HepG2 (cell line): ENCODE results near the gene DSCAM. TPM values are rescaled to one million over a fixed set of nuclear protein-coding genes. Genes with fewer than 3 reads are reported as not detected.

ENCODE experiments used
- ATAC-seq: fragments of 200-7000 bp; cut with Tn5 transposase; 3 replicates; pipeline ENCODE4 v1.9.1; 2020; ENCODE audit warnings: mild to moderate bottlenecking, moderate library complexity
- BruUV-seq: library from RNA; stranded (reverse); fragments of 400-500 nt; replicated peaks from 2 replicates; lab custom pipeline; 2021; lab: Mats Ljungman, UMichigan
- CTCF ChIA-PET: fragments of 300-600 bp; formaldehyde crosslinking; extraction: SDS; loops from one replicate; lab custom pipeline; 2021; ENCODE audit warnings: low total read pairs, inconsistent platforms, low intra/inter-chr PET ratio; lab: Yijun Ruan, JAX
- POLR2A ChIA-PET: fragments of 350-600 bp; sonication (Branson Sonifier 250); formaldehyde crosslinking; loops from one replicate; lab custom pipeline; 2020; ENCODE audit warnings: antibody characterized with exemption, inconsistent platforms; lab: Yijun Ruan, JAX
- DNase-seq: peaks from one replicate; pipeline ENCODE4 v3.0.0-alpha.2; 2015; ENCODE audit warnings: low spot score
- FAIRE-seq: peaks from 3 replicates; lab custom pipeline; 2011; peaks lifted over from hg19 to GRCh38; lab: Jason Lieb, UNC
- H2AFZ ChIP-seq: one replicate; pipeline ENCODE4 v1.6.1; 2011; ENCODE audit warnings: low read length, inconsistent platforms
- H3K27ac ChIP-seq: fragments of 300-600 bp; 3 replicates; pipeline ENCODE4 v1.8.0; 2011; ENCODE audit warnings: mixed run types, mild to moderate bottlenecking, mixed read lengths, low read length, inconsistent platforms; ENCODE audit not compliant: insufficient read depth; ENCODE audit errors: extremely low read length
- H3K27me3 ChIP-seq, 2 experiments: fragments of 200-600 bp in 1 of 2; 2 replicates in 1 of 2; 3 replicates in 1 of 2; pipeline versions ENCODE4 v1.6.0 to v1.8.0; 2011; ENCODE audit warnings: low read length in 2 of 2, mild to moderate bottlenecking in 2 of 2, moderate library complexity in 2 of 2, inconsistent platforms in 1 of 2; ENCODE audit not compliant: insufficient read depth in 2 of 2, control insufficient read depth in 1 of 2
- H3K36me3 ChIP-seq, 2 experiments: fragments of 200-600 bp in 1 of 2; replicated peaks in 1 of 2; 2 replicates in 1 of 2; 3 replicates in 1 of 2; pipeline versions ENCODE4 v1.5.1 to v1.8.0; 2011; ENCODE audit warnings: low read length in 2 of 2, inconsistent platforms in 1 of 2; ENCODE audit not compliant: insufficient read depth in 2 of 2, control insufficient read depth in 1 of 2
- H3K4me1 ChIP-seq: 2 replicates; pipeline ENCODE4 v1.5.1; 2012; ENCODE audit warnings: low read length, inconsistent platforms; ENCODE audit not compliant: insufficient read depth
- H3K4me2 ChIP-seq: 2 replicates; pipeline ENCODE4 v1.6.0; 2011; ENCODE audit warnings: low read depth, low read length, inconsistent platforms
- H3K4me3 ChIP-seq, 3 experiments: fragments of 200-600 bp in 1 of 3; sonication (generic), shearing (Covaris generic) in 1 of 3; replicated peaks in 1 of 3; 2 replicates each; pipeline ENCODE4 v1.5.1; 2011 to 2016; ENCODE audit warnings: low read length in 3 of 3, inconsistent platforms in 2 of 3, low read depth in 2 of 3, mild to moderate bottlenecking in 2 of 3, control low read depth in 1 of 3, mixed read lengths in 1 of 3; ENCODE audit not compliant: insufficient read depth in 1 of 3
- H3K79me2 ChIP-seq: one replicate; pipeline ENCODE4 v1.6.1; 2011; ENCODE audit warnings: low read length, inconsistent platforms; ENCODE audit not compliant: insufficient read depth
- H3K9ac ChIP-seq: 2 replicates; pipeline ENCODE4 v1.6.0; 2011; ENCODE audit warnings: mild to moderate bottlenecking, low read depth, low read length, inconsistent platforms; ENCODE audit not compliant: insufficient read depth
- H3K9me3 ChIP-seq: 2 replicates; pipeline ENCODE4 v1.5.1; 2012; ENCODE audit warnings: mild to moderate bottlenecking, low read length
- H4K20me1 ChIP-seq: 2 replicates; pipeline ENCODE4 v1.6.0; 2011; ENCODE audit warnings: inconsistent platforms, mild to moderate bottlenecking, low read length, moderate library complexity; ENCODE audit not compliant: insufficient read depth
- CHCHD3 ChIP-seq: sonication (generic); formaldehyde crosslinking; IDR thresholded peaks from 2 replicates; pipeline ENCODE4 v1.8.0; 2022; ENCODE audit warnings: mild to moderate bottlenecking, missing genetic modification reagents, moderate library complexity
- EEA1 ChIP-seq: sonication (generic); formaldehyde crosslinking; IDR thresholded peaks from 2 replicates; pipeline ENCODE4 v1.5.1; 2020; ENCODE audit warnings: mild to moderate bottlenecking, missing genetic modification reagents, borderline replicate concordance
- MTF1 ChIP-seq: sonication (generic); formaldehyde crosslinking; IDR thresholded peaks from 2 replicates; pipeline ENCODE4 v1.5.0; 2020; ENCODE audit warnings: missing genetic modification reagents
- PHB2 ChIP-seq: fragments of 450-650 bp; IDR thresholded peaks from 2 replicates; pipeline ENCODE4 v1.6.1; 2018; ENCODE audit not compliant: partially characterized antibody
- POLR2AphosphoS2 ChIP-seq: IDR thresholded peaks from 2 replicates; pipeline ENCODE4 v1.6.1; 2011; ENCODE audit warnings: low read depth, low read length, improper control_type of control experiment
- ZMYM3 ChIP-seq: sonication (generic); formaldehyde crosslinking; IDR thresholded peaks from 2 replicates; pipeline ENCODE4 v1.5.1; 2020; ENCODE audit warnings: mild to moderate bottlenecking, missing genetic modification reagents
- ZNF816 ChIP-seq: sonication (generic); formaldehyde crosslinking; IDR thresholded peaks from 2 replicates; pipeline ENCODE4 v1.8.0; 2022; ENCODE audit warnings: missing genetic modification reagents, mild to moderate bottlenecking, borderline replicate concordance
- WGBS: methylation state at CpG from one replicate; pipeline ENCODE4 v1.1.6; 2017; ENCODE audit warnings: low lambda C conversion rate; 5-methylcytosine and 5-hydroxymethylcytosine counted together
- in situ Hi-C: cut with HindIII; loops from 2 replicates; pipeline ENCODE4 v1.10.0; 2017; ENCODE audit warnings: low pct_unique_long_range_greater_than_20kb; ENCODE audit not compliant: extremely low pct_ligation_motif_present
- intact Hi-C: fragments of 100-400 bp; cut with micrococcal nuclease; formaldehyde crosslinking; loops from one replicate; pipeline ENCODE4 v1.10.0; 2022; ENCODE audit not compliant: unreplicated experiment
- polyA plus RNA-seq, 8 experiments: library from polyadenylated mRNA; depleted of rRNA in 3 of 8; stranded (reverse) in 7 of 8; unstranded in 1 of 8; fragments of >200 nt; fragmentation: Illumina TruSeq in 4 of 8; extraction: Trizol in 4 of 8; gene quantifications; 2 replicates each; pipeline versions ENCODE4 v1.2.1 to v1.2.3, GENCODE V29; 2011 to 2016; ENCODE audit warnings: low read depth in 4 of 8, missing spikeins in 1 of 8, mixed read lengths in 1 of 8; ENCODE audit not compliant: insufficient read depth in 1 of 8
- total RNA-seq, 5 experiments: library from RNA; depleted of rRNA; stranded (reverse); fragments of >200 nt; fragmentation: Illumina TruSeq; extraction: Trizol; gene quantifications; 2 replicates each; pipeline ENCODE4 v1.2.3, GENCODE V29; 2016; ENCODE audit warnings: low read depth in 1 of 5
- TF ChIP-seq, protein P1 (sequence below): IDR thresholded peaks from 2 replicates; pipeline ENCODE4 v1.6.1; 2016; ENCODE audit warnings: missing compliant biosample characterization, missing genetic modification reagents, borderline replicate concordance
- TF ChIP-seq, protein P2 (sequence below): sonication (generic); formaldehyde crosslinking; IDR thresholded peaks from 2 replicates; pipeline ENCODE4 v1.5.1; 2020; ENCODE audit warnings: mild to moderate bottlenecking, missing genetic modification reagents, moderate library complexity
- TF ChIP-seq, protein P3 (sequence below): fragments of 450-650 bp; IDR thresholded peaks from 2 replicates; pipeline ENCODE4 v1.6.1; 2017; ENCODE audit warnings: mild to moderate bottlenecking
- TF ChIP-seq, protein P4 (sequence below): sonication (generic); formaldehyde crosslinking; IDR thresholded peaks from 2 replicates; pipeline ENCODE4 v1.5.0; 2020; ENCODE audit warnings: mild to moderate bottlenecking, missing genetic modification reagents, moderate library complexity
- TF ChIP-seq, protein P5 (sequence below): conservative IDR thresholded peaks from 2 replicates; pipeline ENCODE4 v1.6.1; 2018; ENCODE audit warnings: missing genetic modification reagents

Gene DSCAM
- total and polyA plus RNA-seq, 2 of the 13 experiments (the other 11 are each of a cell fraction or from before 2014, with no cell fraction given) = not detected

DNA sequence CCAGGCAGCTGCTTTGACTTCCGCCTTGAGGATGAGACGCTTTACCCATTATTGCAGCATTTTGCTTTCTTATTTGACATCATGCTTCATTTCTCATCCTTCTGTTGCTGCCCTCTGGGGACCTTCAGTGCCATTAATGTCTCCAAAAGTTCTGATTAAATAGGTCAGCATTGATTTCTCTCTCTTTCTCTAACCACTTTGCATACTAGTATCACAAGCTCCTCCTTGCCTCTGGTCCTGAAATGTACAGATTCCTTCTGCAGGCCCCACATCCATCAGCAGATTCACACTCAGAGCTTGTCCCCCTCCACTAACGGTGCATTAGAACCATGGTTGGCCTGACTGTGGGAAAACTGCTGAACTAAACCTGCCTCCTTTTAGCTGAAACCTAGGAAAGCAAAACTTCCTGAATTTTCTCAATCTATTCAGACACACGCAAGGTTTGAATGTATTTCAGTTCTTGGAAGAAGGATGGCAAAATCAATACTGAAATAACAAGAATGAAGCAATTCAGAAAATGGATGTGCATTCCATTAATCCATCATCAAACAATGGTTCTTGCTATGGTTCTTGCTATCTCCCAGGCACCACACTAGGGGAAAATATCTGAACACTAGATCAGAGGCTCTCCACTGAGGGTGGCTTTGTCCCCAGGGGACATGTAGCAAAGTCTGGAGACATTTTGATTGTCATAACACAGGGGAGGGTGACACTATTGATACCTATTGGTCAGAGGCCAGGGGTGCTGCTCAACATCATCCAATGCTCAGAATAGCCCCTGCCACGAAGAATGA is 825.2 kb downstream of the DSCAM start:
- POLR2A ChIA-PET = no interaction called here
- FAIRE-seq = no peak
- TF ChIP-seq POLR2AphosphoS2 (no peak), CHCHD3 (CRISPR knock-in tag) (no peak), ZMYM3 (CRISPR knock-in tag) (no peak), EEA1 (CRISPR knock-in tag) (no peak), PHB2 (no peak), ZNF816 (CRISPR knock-in tag) (no peak), MTF1 (CRISPR knock-in tag) (no peak)
- TF ChIP-seq, protein P1, sequence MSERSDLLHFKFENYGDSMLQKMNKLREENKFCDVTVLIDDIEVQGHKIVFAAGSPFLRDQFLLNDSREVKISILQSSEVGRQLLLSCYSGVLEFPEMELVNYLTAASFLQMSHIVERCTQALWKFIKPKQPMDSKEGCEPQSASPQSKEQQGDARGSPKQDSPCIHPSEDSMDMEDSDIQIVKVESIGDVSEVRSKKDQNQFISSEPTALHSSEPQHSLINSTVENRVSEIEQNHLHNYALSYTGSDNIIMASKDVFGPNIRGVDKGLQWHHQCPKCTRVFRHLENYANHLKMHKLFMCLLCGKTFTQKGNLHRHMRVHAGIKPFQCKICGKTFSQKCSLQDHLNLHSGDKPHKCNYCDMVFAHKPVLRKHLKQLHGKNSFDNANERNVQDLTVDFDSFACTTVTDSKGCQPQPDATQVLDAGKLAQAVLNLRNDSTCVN (CRISPR knock-in tag) = no peak
- TF ChIP-seq, protein P2, sequence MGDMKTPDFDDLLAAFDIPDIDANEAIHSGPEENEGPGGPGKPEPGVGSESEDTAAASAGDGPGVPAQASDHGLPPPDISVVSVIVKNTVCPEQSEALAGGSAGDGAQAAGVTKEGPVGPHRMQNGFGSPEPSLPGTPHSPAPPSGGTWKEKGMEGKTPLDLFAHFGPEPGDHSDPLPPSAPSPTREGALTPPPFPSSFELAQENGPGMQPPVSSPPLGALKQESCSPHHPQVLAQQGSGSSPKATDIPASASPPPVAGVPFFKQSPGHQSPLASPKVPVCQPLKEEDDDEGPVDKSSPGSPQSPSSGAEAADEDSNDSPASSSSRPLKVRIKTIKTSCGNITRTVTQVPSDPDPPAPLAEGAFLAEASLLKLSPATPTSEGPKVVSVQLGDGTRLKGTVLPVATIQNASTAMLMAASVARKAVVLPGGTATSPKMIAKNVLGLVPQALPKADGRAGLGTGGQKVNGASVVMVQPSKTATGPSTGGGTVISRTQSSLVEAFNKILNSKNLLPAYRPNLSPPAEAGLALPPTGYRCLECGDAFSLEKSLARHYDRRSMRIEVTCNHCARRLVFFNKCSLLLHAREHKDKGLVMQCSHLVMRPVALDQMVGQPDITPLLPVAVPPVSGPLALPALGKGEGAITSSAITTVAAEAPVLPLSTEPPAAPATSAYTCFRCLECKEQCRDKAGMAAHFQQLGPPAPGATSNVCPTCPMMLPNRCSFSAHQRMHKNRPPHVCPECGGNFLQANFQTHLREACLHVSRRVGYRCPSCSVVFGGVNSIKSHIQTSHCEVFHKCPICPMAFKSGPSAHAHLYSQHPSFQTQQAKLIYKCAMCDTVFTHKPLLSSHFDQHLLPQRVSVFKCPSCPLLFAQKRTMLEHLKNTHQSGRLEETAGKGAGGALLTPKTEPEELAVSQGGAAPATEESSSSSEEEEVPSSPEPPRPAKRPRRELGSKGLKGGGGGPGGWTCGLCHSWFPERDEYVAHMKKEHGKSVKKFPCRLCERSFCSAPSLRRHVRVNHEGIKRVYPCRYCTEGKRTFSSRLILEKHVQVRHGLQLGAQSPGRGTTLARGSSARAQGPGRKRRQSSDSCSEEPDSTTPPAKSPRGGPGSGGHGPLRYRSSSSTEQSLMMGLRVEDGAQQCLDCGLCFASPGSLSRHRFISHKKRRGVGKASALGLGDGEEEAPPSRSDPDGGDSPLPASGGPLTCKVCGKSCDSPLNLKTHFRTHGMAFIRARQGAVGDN (CRISPR knock-in tag) = no peak
- TF ChIP-seq, protein P3, sequence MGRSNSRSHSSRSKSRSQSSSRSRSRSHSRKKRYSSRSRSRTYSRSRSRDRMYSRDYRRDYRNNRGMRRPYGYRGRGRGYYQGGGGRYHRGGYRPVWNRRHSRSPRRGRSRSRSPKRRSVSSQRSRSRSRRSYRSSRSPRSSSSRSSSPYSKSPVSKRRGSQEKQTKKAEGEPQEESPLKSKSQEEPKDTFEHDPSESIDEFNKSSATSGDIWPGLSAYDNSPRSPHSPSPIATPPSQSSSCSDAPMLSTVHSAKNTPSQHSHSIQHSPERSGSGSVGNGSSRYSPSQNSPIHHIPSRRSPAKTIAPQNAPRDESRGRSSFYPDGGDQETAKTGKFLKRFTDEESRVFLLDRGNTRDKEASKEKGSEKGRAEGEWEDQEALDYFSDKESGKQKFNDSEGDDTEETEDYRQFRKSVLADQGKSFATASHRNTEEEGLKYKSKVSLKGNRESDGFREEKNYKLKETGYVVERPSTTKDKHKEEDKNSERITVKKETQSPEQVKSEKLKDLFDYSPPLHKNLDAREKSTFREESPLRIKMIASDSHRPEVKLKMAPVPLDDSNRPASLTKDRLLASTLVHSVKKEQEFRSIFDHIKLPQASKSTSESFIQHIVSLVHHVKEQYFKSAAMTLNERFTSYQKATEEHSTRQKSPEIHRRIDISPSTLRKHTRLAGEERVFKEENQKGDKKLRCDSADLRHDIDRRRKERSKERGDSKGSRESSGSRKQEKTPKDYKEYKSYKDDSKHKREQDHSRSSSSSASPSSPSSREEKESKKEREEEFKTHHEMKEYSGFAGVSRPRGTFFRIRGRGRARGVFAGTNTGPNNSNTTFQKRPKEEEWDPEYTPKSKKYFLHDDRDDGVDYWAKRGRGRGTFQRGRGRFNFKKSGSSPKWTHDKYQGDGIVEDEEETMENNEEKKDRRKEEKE = no peak
- TF ChIP-seq, protein P4, sequence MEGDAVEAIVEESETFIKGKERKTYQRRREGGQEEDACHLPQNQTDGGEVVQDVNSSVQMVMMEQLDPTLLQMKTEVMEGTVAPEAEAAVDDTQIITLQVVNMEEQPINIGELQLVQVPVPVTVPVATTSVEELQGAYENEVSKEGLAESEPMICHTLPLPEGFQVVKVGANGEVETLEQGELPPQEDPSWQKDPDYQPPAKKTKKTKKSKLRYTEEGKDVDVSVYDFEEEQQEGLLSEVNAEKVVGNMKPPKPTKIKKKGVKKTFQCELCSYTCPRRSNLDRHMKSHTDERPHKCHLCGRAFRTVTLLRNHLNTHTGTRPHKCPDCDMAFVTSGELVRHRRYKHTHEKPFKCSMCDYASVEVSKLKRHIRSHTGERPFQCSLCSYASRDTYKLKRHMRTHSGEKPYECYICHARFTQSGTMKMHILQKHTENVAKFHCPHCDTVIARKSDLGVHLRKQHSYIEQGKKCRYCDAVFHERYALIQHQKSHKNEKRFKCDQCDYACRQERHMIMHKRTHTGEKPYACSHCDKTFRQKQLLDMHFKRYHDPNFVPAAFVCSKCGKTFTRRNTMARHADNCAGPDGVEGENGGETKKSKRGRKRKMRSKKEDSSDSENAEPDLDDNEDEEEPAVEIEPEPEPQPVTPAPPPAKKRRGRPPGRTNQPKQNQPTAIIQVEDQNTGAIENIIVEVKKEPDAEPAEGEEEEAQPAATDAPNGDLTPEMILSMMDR (CRISPR knock-in tag) = no peak
- TF ChIP-seq, protein P5, sequence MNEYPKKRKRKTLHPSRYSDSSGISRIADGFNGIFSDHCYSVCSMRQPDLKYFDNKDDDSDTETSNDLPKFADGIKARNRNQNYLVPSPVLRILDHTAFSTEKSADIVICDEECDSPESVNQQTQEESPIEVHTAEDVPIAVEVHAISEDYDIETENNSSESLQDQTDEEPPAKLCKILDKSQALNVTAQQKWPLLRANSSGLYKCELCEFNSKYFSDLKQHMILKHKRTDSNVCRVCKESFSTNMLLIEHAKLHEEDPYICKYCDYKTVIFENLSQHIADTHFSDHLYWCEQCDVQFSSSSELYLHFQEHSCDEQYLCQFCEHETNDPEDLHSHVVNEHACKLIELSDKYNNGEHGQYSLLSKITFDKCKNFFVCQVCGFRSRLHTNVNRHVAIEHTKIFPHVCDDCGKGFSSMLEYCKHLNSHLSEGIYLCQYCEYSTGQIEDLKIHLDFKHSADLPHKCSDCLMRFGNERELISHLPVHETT (CRISPR knock-in tag) = no peak

More for the DNA sequence above, 825.2 kb downstream of the DSCAM start:
- Histone ChIP-seq H2AFZ (no peak overlapping the region), H3K4me2 (no peak overlapping the region), H3K27ac (no peak overlapping the region), H3K27me3 (no peaks in the 10 kb centered on the region), H3K4me3 (no peak overlapping the region), H3K9ac (no peak overlapping the region), H3K9me3 (peaks cover 56% of the 10 kb centered on the region), H3K79me2 (no peaks in the 10 kb centered on the region), H4K20me1 (no peaks in the 10 kb centered on the region), H3K4me1 (no peaks in the 10 kb centered on the region), H3K36me3 (no peaks in the 10 kb centered on the region)
- DNase-seq (no peak), ATAC-seq (no peak)
- in situ Hi-C loops = no loop called here
- intact Hi-C loops = no loop called here
- BruUV-seq = no TSS peak
- 27% methylated on average over 5 of the region's 5 CpGs for WGBS
- CTCF ChIA-PET = no interaction called here
